GM18951 (cell line): ENCODE measurements around the gene CAMK1G.

Experiments
- POLR2A ChIP-seq: IDR thresholded peaks from 4 replicates; pipeline ENCODE4 v1.6.1; 2011; ENCODE audit warnings: mild to moderate bottlenecking; ENCODE audit not compliant: insufficient read length, insufficient read depth; ENCODE audit errors: extremely low read depth
- in situ Hi-C: fragments of 300-500 bp; cut with MboI; formaldehyde crosslinking; loops from one replicate; pipeline ENCODE4 v1.12.0; 2022; ENCODE audit warnings: low sequenced_read_pairs, mixed read lengths, inconsistent platforms; ENCODE audit not compliant: unreplicated experiment

Gene CAMK1G

DNA sequence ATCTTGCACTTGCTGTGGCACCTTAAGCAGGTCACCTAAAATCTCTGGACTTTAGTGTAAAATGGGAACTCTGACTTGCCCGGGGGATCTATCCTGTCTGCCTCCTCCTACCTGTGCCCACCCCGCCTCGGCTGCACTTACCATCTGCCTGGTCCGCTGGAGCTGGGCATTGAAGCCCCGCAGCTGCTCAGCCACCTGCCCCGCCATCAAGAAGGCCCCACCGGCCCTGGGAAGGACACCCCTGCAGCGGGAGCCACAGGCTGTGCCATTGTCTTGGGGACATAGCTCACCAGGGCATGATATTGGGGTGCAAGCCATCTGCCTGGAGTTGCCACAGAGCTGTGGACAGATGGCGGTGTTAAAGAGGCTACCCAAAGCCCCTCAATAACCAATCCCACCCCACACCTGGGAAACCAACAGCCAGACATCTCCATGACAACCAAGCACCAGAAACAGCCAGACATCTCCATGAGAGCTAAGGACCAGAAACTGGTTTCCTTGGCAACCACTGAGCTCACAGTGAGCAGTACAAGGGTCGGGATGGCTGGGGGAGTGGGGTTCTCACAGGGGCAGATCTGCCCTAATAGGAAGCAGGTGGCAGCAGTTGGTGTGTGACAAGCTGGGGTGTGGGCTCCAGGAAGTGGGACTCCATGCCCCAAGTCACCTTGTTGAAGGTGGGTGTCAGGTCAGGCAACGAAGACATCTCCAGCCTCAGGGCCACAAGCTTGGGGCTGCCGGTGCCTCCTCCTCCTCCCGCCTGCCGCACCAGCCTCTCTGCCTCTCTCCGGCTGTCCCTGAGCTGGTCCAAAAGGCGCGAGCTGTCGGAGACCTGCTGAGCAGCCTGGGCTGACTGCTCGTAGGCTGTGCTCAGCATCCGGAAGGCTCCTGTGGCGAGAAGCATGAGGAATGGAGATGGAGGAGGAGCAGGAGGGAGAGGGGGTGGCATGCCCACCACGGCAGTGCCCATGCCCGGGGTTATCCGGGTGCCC, 39.6 kb downstream of the CAMK1G start:
- TF ChIP-seq POLR2A: no peak
- in situ Hi-C loops: no loop called here

DNA sequence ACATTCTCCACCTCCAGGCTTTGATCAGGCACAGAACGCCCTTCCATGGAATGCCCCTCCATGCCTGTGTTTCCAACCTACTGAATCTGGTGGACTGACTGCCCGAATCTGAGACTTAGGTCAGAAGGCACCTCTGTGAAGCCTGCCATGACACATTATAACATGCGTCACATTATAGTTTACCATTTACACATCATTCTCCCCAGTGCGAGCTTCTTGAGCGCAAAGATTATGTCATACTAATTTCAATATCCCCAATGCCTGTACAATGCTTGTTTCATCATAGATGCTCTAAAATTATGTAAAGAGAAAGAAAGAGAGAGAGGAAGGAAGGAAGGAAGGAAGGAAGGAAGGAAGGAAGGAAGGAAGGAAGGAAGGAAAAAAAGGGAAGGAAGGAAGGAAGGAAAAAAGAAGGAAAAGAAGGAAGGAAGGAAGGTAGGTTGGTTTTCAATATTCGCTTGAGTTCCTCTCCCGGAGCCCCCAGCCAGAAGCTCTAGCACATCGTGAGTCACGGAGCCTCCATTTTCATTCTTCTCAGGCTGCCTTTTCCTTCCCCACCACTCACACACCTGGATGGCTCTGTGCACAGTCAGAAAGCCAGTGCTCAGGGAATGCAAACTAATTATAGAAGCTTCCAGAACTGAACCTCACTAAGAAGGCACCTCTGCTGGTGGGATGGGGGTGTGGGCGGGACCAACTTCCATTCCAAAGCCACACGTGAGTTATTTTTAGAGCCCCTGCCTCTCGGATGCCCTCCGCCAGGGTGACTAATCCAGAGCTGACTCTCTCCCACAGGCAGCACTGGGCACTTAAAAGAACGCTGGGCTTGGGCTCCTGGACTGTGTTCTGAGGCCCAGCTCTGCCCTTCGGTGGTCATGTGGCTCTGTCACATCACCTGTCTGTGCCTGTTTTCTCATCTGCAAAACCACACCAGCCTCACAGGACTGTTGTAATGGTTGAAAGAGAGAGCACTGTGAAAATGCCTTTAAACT, 41.3 kb downstream of the CAMK1G start:
- in situ Hi-C loops: no loop called here
- TF ChIP-seq POLR2A: no peak

DNA sequence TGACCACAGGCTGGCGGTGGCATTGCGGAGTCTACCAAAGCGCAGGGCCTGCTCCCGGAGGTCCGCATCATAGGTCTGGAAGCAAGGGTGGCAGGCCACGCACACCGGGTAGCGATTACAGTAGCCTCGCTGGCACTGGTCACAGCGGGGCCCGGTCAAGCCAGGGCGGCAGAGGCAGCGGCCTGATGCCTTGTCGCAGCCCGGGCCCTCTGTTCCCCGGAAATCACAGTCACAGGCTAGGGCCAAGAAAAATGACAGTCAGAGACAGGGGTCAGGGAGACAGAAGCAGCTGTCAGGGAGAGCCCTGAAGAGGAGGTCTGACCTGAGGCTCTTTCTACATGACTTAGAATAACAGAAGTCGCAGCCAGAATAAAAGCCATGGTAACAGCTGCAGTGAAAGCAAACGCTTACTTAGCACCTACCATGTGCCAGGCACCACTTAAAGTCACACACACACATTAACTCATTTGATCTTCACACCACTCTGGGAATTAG, 42.3 kb downstream of the CAMK1G start:
- in situ Hi-C loops: no loop called here
- TF ChIP-seq POLR2A: no peak

DNA sequence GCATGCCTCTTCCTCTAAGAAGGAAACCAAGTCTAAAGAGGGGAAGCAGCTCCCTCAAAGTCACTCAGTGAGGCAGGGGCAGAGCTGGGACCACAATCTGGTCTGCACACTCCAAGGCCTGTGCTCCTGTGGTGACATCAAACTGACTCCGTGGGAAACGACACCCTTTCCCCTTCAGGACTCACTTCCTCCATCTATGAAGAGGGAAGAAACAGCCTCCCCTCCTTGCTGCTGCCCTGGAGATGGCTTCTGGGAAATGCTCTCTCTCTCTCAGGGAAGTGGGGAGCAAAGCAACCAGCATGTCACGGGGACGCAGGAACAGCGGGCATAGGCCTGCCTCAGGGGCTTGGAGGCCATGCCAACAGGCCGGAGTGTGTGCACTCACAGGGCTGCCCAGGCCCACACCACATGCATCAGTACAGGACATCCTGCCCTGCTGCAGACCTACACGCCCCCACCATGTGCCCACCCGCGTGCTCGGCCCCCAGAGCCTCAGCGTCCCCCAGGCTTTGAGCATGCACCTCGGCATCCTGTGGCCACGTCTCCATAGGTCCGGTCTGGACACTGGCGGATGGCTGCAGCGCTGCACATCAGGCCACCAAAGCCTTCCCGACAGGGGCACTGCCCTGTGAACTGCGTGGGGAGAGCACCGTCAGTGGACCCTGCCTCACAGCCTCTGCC, 43.0 kb downstream of the CAMK1G start:
- in situ Hi-C loops: no loop called here
- TF ChIP-seq POLR2A: no peak

DNA sequence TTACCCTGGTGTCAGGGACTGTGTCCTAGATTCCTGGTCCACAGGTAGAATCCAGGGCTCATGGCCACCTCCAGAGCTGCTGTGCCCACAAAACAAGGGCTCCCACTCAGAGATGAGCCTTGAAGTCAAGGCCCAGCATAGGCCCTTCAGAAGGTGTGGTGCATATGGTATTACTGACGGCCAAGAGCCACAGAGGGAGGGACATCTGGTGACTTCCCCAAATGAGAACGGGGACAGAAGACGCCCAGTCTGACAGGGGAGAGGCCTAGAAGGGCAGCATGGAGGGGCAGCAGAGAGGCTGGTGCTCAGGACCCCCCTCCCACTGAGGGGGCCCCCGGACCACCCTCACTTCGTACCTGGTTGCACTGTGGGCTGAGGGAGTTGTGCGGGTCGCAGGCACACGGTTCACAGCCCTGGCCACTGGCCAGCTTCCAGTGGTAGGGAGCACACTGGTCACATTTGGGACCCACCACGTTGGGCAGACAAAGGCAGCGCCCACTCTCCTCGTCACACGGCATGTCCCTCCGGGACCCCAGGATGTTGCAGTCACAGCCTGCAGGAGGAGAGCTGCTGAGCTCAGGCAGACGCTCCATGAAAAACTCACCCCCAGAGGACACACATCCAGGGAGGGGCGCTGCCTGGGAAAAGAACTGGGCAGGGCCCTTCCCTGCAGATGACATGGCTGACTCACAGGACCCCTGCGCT, 43.7 kb downstream of the CAMK1G start:
- no peak for TF ChIP-seq POLR2A
- in situ Hi-C loops: no loop called here

DNA sequence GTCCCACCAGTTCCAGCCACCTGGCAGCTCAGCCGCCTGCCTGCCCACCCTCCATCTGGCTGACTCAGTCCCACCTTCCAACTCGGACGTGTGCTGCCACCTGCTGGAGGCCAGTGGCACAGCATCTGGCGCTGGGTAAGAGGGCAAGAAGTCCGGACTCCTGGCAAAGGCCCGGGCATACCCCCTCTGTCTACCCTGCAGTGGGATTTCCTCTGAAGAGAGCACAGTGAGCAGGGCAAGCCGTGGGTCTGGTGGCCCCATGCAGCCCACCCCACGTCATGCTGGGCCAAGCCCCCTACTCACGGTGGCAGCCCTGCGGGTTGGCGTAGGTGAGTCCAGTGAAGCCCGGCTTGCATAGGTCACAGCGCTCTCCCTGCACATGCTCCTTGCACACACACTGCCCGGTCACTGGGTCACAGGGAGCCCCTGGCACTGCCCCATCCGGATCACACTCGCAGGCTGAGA, 44.2 kb downstream of the CAMK1G start:
- no peak for TF ChIP-seq POLR2A
- in situ Hi-C loops: no loop called here

DNA sequence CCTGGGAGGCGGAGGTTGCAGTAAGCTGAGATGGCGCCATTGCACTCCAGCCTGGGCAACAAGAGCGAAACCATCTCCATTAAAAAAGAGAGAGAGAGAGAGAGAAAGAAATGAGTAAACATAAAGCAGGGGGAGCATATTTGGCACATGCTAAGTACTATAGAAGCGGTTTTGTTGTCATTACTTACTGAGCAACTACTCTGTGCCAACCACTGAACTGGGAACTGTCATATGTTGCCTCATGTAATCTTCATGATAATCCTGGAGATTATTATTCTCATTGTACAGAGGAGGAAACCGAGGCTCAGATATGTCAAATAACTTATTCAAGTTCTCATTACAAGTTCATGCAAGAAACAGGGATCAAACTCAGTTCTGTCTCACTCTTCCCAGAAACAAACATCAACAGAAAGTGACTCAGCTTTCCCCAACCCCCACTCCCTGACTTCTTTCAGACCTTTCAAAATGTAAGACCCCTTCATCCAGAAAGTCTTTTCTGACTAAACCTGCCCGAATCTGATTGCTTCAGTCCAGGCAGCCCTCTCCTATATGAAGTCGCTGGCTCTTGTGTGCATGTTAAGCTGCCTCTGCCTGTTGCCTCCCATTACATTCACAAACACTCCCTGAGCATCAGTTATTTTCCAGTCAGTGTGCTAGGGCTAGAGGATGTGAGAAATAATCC, 45.2 kb downstream of the CAMK1G start:
- in situ Hi-C loops: no loop called here
- no peak for TF ChIP-seq POLR2A

DNA sequence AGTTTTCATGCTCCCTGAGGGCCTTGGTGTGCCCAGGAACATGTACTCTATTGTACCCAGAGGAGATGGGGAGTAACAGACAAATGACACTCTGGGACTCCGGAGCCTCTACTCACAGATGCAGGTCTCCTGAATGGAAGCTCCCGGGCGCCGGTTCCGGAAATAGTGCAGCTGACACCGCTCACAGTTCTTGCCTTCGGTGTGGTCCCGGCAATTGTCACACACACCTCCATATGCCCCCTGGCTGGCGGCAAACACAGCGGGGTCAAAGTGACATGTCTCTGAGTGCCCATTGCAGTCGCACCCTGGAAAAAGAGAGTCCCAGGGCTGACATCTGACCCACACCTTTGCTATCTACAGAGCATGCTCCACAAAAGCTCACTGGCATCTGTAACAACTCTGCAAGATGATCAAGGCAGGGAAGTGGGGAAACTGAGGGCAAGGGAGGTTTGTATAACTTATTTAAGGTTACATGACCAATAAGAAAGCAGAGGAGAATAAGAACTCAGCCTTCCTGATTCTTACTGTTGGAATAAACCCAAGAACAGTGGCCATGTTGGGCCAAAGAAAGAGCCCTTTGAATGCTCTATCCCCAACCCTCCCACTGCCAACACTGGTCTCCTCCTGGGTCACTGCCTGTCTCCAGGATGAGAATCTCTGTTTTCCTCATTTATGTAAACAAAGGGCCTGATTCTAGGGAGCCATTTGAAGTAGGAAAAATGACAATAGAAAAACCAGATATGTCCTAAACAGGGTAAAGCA, 46.3 kb downstream of the CAMK1G start:
- in situ Hi-C loops: no loop called here

DNA sequence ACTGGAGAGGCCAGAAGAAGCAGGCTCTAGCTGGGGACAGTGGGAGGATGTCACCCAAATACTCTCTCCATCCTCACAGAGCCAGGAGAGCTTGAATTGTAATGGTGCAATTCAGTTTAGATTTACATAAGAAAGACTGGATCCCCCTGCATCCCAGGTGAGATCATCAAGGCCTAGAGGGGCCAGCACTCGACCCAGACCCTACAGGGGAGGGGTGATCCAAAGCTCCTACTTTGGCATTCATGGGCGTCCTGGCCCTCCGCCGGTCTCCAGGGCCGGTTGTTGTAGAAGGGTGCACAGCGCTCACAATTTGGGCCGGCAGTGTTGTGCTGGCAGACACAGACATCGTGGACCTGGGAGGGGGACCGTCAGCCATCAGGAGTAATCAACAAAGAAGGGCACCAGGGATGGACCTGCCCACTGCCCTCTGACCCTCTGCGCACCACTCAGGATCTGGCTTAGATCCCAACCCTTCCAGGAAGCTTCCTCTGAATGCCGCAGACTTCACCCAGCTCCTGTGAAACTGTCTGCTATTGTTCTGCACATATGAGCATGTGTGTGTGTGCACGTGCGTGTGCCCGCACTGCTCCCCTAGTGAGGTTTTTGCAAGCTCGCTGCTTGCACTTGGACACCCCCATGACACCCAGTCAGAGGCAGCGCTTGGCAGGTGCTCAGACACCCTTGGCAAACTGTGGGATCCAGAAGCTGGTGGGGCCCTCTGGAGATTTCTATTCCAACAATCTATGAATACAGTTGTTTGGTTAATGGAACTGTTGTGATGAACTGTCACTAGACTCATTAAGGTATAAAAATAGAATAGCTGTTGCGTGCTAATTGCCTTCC, 47.1 kb downstream of the CAMK1G start:
- TF ChIP-seq POLR2A: no peak
- in situ Hi-C loops: no loop called here

More for the DNA sequence above, 46.3 kb downstream of the CAMK1G start:
- TF ChIP-seq POLR2A: no peak

DNA sequence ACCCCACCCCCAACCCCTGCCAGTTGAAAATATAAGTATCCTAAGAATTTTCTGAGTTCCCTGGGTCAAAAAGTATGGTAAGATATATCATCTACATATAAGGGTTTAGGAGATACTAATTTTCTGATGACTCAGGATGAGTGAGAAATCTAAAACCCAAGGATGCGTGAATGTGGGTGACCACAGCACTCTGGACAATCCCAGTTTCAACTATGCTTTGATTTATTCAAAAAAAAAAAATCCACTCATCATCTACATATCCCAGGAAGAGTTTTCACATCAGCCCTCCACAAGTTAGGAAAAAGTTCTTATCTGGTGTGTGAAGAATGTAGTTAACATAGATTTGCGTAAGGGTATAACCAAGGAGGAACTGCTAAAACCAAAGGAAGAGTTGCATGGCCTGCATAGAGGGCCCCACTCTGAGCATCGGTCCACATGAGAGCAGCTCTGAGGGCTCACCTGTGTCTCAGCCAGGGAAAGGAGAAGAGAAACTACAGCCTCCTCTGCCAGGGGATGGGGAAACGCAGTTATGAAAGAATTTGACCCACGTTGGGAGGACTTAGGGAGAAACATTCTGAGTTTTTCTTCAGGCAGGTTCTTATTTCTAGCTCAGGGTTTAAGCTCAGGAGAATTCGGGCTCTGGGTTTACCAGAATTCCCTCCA, 50.0 kb downstream of the CAMK1G start:
- TF ChIP-seq POLR2A: no peak
- in situ Hi-C loops: no loop called here
